Aorta (tissue), 5 donors: ENCODE results near the gene PALMD. TPM values are rescaled to one million over a fixed set of nuclear protein-coding genes. Genes with fewer than 3 reads are reported as not detected.
A peak's percentile ranks its signal among the peaks of the same experiment; 100 is the strongest.

Source experiments
- ATAC-seq: fragments of 200-7000 bp; cut with Tn5 transposase; one replicate; pipeline ENCODE4 v1.9.1; 2022; ENCODE audit warnings: moderate library complexity; ENCODE audit not compliant: low FRiP score
- DNase-seq, 2 donors: peaks; one replicate each; pipeline ENCODE4 v3.0.0-alpha.2; 2020
- H3K27ac ChIP-seq, 2 donors: one replicate each; pipeline ENCODE4 v1.5.1; 2013; ENCODE audit warnings: low read length in 2 of 2, mild to moderate bottlenecking in 2 of 2, moderate library complexity in 2 of 2, control low read depth in 1 of 2, inconsistent platforms in 1 of 2, low read depth in 1 of 2
- H3K27me3 ChIP-seq, 2 donors: one replicate each; pipeline ENCODE4 v1.6.1; 2013; ENCODE audit warnings: control low read depth in 1 of 2, low read length in 1 of 2, mild to moderate bottlenecking in 1 of 2, moderate library complexity in 1 of 2; ENCODE audit not compliant: insufficient read depth in 2 of 2, control insufficient read depth in 1 of 2
- H3K36me3 ChIP-seq, 2 donors: one replicate each; pipeline ENCODE4 v1.6.1; 2013; ENCODE audit warnings: control low read depth in 1 of 2, low read length in 1 of 2, mild to moderate bottlenecking in 1 of 2; ENCODE audit not compliant: insufficient read depth in 2 of 2, control insufficient read depth in 1 of 2
- H3K4me1 ChIP-seq, 2 donors: one replicate each; pipeline ENCODE4 v1.6.1; 2013; ENCODE audit warnings: low read length in 2 of 2, control low read depth in 1 of 2, mild to moderate bottlenecking in 1 of 2, moderate library complexity in 1 of 2; ENCODE audit not compliant: insufficient read depth in 2 of 2, control insufficient read depth in 1 of 2
- H3K4me3 ChIP-seq, 2 donors: one replicate each; pipeline ENCODE4 v1.5.1; 2013; ENCODE audit warnings: low read length in 2 of 2, control low read depth in 1 of 2, mild to moderate bottlenecking in 1 of 2
- H3K9me3 ChIP-seq: one replicate; pipeline ENCODE4 v1.6.1; 2013; ENCODE audit warnings: mild to moderate bottlenecking, low read length; ENCODE audit not compliant: control insufficient read depth
- WGBS, 2 donors: extraction: QIAGEN DNeasy Blood & Tissue Kit; methylation state at CpG; one replicate each; pipeline ENCODE4 v1.1.7; 2013; 5-methylcytosine and 5-hydroxymethylcytosine counted together
- intact Hi-C, 2 donors: fragments of 100-400 bp; cut with DNase I; formaldehyde crosslinking; loops; one replicate each; pipeline versions ENCODE4 v1.14.2 to v1.15.0; 2022
- long read RNA-seq, 2 donors: library from polyadenylated mRNA; unstranded; transcript quantifications; one replicate each; pipeline ENCODE4 v2.0.0, GENCODE V29; 2020 to 2021
- polyA plus RNA-seq, 2 donors: library from polyadenylated mRNA; stranded (reverse); fragments of 200-250 nt; gene quantifications; one replicate each; pipeline ENCODE4 v1.2.3, GENCODE V29; 2013
- total RNA-seq, 2 donors: library from RNA; stranded (reverse); fragmentation: NEBNext Ultra II Directional; extraction: Animal tissue kit (Norgen Biotek cat#: 25700); gene quantifications; one replicate each; pipeline ENCODE4 v1.2.1, GENCODE V29; 2021
- donor health status: healthy with polysubstance abuse.
- donor health status: Bipolar disorder and iron deficiency.
- donor health status: DM: no; HTN: no; CAD: no.
- donor health status: DM: no; HTN: no; CAD: no.
- donor health status: DM: yes; HTN: yes; CAD: no.

PALMD gene, protein sequence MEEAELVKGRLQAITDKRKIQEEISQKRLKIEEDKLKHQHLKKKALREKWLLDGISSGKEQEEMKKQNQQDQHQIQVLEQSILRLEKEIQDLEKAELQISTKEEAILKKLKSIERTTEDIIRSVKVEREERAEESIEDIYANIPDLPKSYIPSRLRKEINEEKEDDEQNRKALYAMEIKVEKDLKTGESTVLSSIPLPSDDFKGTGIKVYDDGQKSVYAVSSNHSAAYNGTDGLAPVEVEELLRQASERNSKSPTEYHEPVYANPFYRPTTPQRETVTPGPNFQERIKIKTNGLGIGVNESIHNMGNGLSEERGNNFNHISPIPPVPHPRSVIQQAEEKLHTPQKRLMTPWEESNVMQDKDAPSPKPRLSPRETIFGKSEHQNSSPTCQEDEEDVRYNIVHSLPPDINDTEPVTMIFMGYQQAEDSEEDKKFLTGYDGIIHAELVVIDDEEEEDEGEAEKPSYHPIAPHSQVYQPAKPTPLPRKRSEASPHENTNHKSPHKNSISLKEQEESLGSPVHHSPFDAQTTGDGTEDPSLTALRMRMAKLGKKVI
- total RNA-seq (10 to 100 TPM; 27.2 to 40.0 TPM), polyA plus RNA-seq (1 to 10 TPM; 2.7 to 3.4 TPM)
- long read RNA-seq, donor 1, transcript PALMD-201 (8 exons, 2,510 nt) = major isoform, 11 of 28 reads
- long read RNA-seq, donor 1, partial matches to known transcripts = 8 of 28 reads
- long read RNA-seq, donor 1, other reads (novel, unspliced or antisense) = 9 of 28 reads
- long read RNA-seq, donor 2, full-length matches to known transcripts = 10 of 18 reads
- long read RNA-seq, donor 2, partial matches to known transcripts = 0 of 18 reads
- long read RNA-seq, donor 2, other reads (novel, unspliced or antisense) = 8 of 18 reads

DNA sequence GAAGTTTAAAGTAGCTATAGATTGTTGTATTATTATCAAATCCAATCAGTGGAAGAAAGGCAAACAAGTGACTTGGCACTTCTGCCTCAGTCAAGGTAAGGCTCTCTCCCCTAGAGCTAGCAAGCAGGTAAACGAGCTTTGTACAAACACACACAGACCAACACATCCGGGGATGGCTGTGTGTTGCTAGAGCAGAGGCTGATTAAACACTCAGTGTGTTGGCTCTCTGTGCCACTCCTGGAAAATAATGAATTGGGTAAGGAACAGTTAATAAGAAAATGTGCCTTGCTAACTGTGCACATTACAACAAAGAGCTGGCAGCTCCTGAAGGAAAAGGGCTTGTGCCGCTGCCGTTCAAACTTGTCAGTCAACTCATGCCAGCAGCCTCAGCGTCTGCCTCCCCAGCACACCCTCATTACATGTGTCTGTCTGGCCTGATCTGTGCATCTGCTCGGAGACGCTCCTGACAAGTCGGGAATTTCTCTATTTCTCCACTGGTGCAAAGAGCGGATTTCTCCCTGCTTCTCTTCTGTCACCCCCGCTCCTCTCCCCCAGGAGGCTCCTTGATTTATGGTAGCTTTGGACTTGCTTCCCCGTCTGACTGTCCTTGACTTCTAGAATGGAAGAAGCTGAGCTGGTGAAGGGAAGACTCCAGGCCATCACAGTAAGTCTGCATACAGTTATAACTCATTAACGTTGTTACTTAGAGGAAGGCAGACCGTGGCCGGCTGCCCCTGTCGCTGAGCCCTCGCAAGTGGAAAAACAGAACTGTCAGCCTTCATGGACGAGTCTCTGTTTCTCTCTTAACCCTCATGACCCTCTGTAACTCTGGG, at the start of gene PALMD:
PALMD (plus strand) TSS at position 415 of the 833 bp plus-strand sequence; CDS start at position 620, 205 bp downstream.
- intact Hi-C loops = no loop called here
- 4 to 8% methylated on average over 17 of the region's 17 CpGs for WGBS, 2 donors
- H3K4me1 ChIP-seq = no peaks in the 10 kb centered on the region
- H3K36me3 ChIP-seq = no peaks in the 10 kb centered on the region
- peak in 1 of 2 donors; percentile 77 for DNase-seq
- no peaks in the 10 kb centered on the region for H3K9me3 ChIP-seq
- H3K27me3 ChIP-seq = no peaks in the 10 kb centered on the region
- peak within 1 kb of the TSS in 1 of 2 donors; percentile 7 for H3K4me3 ChIP-seq
- no peak within 1 kb of the TSS for H3K27ac ChIP-seq
- peak; percentile 55 for ATAC-seq

DNA sequence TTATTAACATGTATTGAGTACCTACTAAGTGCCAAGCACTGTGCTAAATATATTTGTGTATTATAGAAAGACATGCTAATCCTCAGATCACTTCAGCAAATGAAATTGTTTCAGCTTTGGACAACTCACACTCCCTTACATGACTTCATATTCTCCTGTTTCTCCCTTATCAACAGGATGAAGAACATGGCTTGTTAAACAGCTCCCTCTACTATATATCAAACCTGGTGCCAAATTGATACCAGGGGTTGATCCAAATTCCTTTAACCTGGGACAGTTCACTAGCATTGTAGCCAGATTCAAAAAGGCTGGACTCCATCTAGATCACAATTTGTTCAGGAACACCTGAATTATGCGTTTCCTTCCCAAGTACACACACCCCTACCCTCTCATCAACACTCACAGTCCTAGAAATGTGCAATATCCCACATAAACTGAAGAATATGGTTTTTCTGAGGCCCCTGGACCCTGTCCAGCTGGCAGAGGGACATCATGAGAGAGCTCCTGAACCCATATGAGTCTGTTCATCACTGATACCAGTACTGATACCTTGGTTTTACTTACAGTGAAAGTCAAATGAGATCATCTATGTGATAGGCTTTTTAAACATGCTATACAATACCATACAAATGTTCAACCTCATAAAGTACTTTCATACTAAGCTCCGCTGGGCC, 47.0 kb upstream of the PALMD start:
- ATAC-seq = no peak
- intact Hi-C loops = loop anchor here in 1 of 2 donors (5.0 kb wide), 1 partner anchor 1603 kb away; no protein-coding TSS in a partner anchor

DNA sequence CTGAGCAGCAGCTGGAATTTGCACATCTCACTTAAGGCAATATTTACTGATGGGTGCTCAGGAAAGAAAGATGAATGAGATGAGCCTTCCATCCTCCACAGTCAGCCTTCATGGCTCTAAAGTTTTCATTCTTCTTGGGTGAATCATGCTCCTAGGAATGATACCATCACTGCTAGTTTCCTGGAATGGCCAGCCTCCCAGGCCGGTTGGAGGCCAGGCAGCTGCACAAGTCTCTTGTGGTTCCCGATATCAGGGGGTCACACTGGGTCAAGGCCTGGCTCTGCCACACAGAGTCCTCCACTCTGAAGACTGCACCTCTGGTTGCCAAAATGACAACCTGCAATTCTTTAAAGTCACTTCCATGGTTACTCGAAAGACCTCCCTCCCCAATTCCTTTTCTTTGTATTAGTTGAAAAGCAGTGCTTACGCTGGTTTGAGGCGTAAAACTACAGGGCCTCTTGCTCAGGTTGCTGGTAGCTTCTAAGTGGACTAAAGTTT, 46.2 kb upstream of the PALMD start:
- DNase-seq (peak in 1 of 2 donors; percentile 68), ATAC-seq (peak; percentile 57)
- intact Hi-C loops = loop anchor here in 1 of 2 donors (5.0 kb wide), 1 partner anchor 1603 kb away; no protein-coding TSS in a partner anchor
- no peak overlapping the region for H3K4me3 ChIP-seq
- no peak overlapping the region for H3K27ac ChIP-seq
- H3K36me3 ChIP-seq = no peaks in the 10 kb centered on the region
- WGBS, 2 donors = 62 to 63% methylated on average over 5 of the region's 5 CpGs
- no peaks in the 10 kb centered on the region for H3K4me1 ChIP-seq
- no peaks in the 10 kb centered on the region for H3K27me3 ChIP-seq
- H3K9me3 ChIP-seq = no peaks in the 10 kb centered on the region

More for the DNA sequence above, 47.0 kb upstream of the PALMD start:
- no peaks in the 10 kb centered on the region for H3K4me1 ChIP-seq
- H3K27ac ChIP-seq = no peak overlapping the region
- WGBS, 2 donors = 80 to 92% methylated on average over 2 of the region's 2 CpGs
- no peaks in the 10 kb centered on the region for H3K36me3 ChIP-seq
- DNase-seq = no peak
- no peaks in the 10 kb centered on the region for H3K27me3 ChIP-seq
- no peaks in the 10 kb centered on the region for H3K9me3 ChIP-seq
- no peak overlapping the region for H3K4me3 ChIP-seq

DNA sequence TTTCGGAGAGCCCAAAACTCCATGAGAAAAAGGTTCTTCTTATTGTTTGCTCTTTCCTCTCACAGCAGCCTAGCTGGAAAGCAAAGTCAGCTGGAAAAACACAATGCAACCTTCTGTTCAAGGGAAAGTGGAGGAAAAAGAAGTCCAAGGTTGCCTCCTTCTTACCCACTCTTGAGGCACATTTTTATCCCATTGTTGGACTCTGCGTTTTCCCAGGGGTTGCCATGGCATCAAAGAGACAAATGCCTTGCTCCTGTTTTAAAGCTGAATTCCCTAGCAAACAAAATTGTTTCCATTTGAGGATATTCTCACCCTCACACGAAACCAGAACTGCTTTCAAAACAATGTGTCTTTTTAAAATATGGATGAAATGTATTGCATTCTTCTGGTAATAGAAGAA, 45.1 kb upstream of the PALMD start:
- ATAC-seq = no peak
- intact Hi-C loops = no loop called here
- 22 to 32% methylated on average over 3 of the region's 3 CpGs for WGBS, 2 donors

DNA sequence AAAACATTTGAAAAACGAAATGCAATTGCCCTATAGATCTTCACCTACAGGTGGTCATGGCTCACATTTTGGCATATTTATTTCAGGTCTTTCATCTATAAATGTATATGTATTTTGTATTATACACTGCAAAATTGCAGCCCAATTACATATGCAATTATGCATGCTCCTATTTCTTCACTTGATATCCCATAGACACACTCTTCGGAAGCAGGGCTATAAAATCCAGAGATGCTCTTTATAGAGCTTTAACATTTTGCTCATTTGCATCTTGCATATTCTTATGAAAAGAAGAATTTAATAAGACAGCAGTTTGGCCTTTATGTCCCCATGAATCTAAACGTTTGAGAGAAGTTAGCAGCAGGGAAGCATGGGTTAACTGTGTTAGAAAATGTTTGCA, 44.7 kb upstream of the PALMD start:
- Histone ChIP-seq H3K27me3 (no peaks in the 10 kb centered on the region), H3K9me3 (no peaks in the 10 kb centered on the region), H3K27ac (no peak overlapping the region), H3K36me3 (no peaks in the 10 kb centered on the region), H3K4me3 (no peak overlapping the region), H3K4me1 (no peaks in the 10 kb centered on the region)
- intact Hi-C loops = no loop called here
- DNase-seq = no peak
- ATAC-seq = no peak
- 51 to 58% methylated on average over 3 of the region's 3 CpGs for WGBS, 2 donors

More for the DNA sequence above, 45.1 kb upstream of the PALMD start:
- Histone ChIP-seq H3K4me1 (no peaks in the 10 kb centered on the region), H3K4me3 (no peak overlapping the region), H3K27me3 (no peaks in the 10 kb centered on the region), H3K27ac (no peak overlapping the region), H3K36me3 (no peaks in the 10 kb centered on the region), H3K9me3 (no peaks in the 10 kb centered on the region)
- no peak for DNase-seq

DNA sequence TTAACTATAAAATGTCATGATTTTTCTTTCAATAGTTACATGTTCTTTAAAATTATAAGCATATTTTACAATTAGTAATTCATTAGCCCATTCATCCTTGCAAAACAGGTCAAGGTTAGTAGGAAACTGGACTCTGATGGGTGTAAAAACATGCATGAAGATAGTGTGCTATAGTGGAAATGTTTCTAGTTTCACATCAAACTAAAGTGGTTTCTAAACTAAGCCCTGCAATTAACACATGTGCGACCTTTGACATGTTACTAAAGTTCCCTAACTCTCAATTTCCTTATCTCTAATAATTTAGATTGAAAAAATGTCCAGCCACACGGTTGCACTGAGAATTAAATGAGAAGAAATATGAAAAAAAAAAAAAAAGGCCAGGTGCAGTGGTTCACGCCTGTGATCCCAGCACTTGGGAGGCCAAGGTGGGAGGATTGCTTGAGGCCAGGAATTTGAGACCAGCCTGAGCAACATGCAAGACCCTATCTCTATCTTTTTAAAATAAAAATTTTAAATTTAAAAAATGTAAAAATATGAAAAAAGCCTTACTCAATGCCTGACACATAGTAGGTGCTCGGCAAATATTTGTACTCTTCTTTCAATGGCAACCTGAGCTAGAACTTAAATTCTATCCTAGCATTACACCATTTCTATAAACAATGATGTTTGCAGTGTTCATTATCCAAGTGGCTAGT, 44.1 kb upstream of the PALMD start:
- DNase-seq (no peak), ATAC-seq (no peak)
- H3K36me3 ChIP-seq = no peaks in the 10 kb centered on the region
- no peaks in the 10 kb centered on the region for H3K9me3 ChIP-seq
- no peak overlapping the region for H3K27ac ChIP-seq
- intact Hi-C loops = no loop called here
- H3K27me3 ChIP-seq = no peaks in the 10 kb centered on the region
- H3K4me3 ChIP-seq = no peak overlapping the region
- no peaks in the 10 kb centered on the region for H3K4me1 ChIP-seq
- WGBS, 2 donors = 85 to 87% methylated on average over 4 of the region's 4 CpGs

DNA sequence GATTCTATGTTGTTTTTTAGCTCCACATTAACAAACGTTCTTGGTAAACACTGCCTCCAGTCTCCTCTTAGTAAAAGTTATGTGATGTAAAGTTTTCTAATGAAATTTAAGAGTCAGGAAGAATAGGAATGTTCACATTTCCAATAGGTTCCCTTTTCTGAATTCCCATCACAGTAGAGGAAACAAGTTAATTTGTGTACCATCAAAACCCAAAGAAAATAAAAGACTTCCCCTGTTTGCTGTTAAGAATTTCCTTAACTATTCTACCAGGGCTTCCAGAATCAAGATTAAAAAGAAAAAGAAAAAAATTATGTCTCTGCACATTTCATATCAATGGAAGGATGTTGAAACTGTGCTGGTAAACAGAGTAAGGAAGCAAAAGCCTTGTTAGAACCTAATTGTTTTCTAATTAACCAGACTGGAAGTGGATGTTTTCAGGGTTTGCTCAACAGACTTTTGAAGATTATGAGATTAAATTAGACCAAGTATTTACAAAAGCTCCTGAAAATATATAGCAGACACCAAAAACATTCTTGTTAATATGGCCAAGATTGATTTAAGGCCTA, 43.4 kb upstream of the PALMD start:
- Histone ChIP-seq H3K9me3 (no peaks in the 10 kb centered on the region), H3K36me3 (no peaks in the 10 kb centered on the region), H3K4me1 (no peaks in the 10 kb centered on the region), H3K27me3 (no peaks in the 10 kb centered on the region), H3K27ac (no peak overlapping the region), H3K4me3 (no peak overlapping the region)
- intact Hi-C loops = no loop called here
- no peak for ATAC-seq
- DNase-seq = no peak
- 39 to 54% methylated on average over 1 of the region's 1 CpG for WGBS, 2 donors
